GM18858 (cell line): ENCODE results near the gene TANC2.
"Not testable (repeated sequence)": the region's sequence is repeated elsewhere in the genome, so short reads cannot be mapped to it uniquely, and the experiment has no call there.

Source experiments
- ATAC-seq: cut with Tn5 transposase; IDR thresholded peaks from one replicate; pipeline ENCODE4 v1.9.1; 2021; ENCODE audit not compliant: unreplicated experiment

Gene TANC2

GRCh38 chr17:62963296-62963695 lies 2.7 kb upstream of the TANC2 start:
- ATAC-seq, result no peak

GRCh38 chr17:62964506-62964905 lies 1.5 kb upstream of the TANC2 start:
- no peak for ATAC-seq

GRCh38 chr17:62965174-62965685 lies 805 bp upstream of the TANC2 start:
- ATAC-seq, result no peak

- no peak for ATAC-seq
Observed at GRCh38 chr17:62966426-62967204, 580 bp downstream of the TANC2 start.

GRCh38 chr17:62967205-62967529 lies 1.1 kb downstream of the TANC2 start:
- no peak for ATAC-seq

GRCh38 chr17:62968445-62968923 lies 2.4 kb downstream of the TANC2 start:
- ATAC-seq, result no peak

- no peak for ATAC-seq
Observed at GRCh38 chr17:62970610-62971009, 4.6 kb downstream of the TANC2 start.

GRCh38 chr17:62971853-62972252 lies 5.8 kb downstream of the TANC2 start:
- ATAC-seq, result no peak

- ATAC-seq, result no peak
Observed at GRCh38 chr17:62974788-62975187, 8.8 kb downstream of the TANC2 start.

- no peak for ATAC-seq
Observed at GRCh38 chr17:62975206-62975605, 9.2 kb downstream of the TANC2 start.

- ATAC-seq, result not testable (repeated sequence)
Observed at GRCh38 chr17:62976643-62977231, 10.7 kb downstream of the TANC2 start.

- no peak for ATAC-seq
Observed at GRCh38 chr17:62980842-62981241, 14.8 kb downstream of the TANC2 start.

- ATAC-seq, result no peak
Observed at GRCh38 chr17:62981933-62982332, 15.9 kb downstream of the TANC2 start.

GRCh38 chr17:62984801-62985200 lies 18.8 kb downstream of the TANC2 start:
- no peak for ATAC-seq

- no peak for ATAC-seq
Observed at GRCh38 chr17:62986549-62986948, 20.5 kb downstream of the TANC2 start.

GRCh38 chr17:62987136-62987535 lies 21.1 kb downstream of the TANC2 start:
- no peak for ATAC-seq

- ATAC-seq, result no peak
Observed at GRCh38 chr17:62989501-62989900, 23.5 kb downstream of the TANC2 start.

GRCh38 chr17:62994931-62995330 lies 28.9 kb downstream of the TANC2 start:
- no peak for ATAC-seq

GRCh38 chr17:62995377-62995885 lies 29.4 kb downstream of the TANC2 start:
- ATAC-seq, result no peak

- ATAC-seq, result no peak
Observed at GRCh38 chr17:62996221-62996620, 30.2 kb downstream of the TANC2 start.

- ATAC-seq, result no peak
Observed at GRCh38 chr17:62998166-62998565, 32.1 kb downstream of the TANC2 start.

GRCh38 chr17:62998665-62999393 lies 32.8 kb downstream of the TANC2 start:
- no peak for ATAC-seq
